NOMO-1 treated with DMSO at 0.1 percent for 48 hours (cell line): ENCODE results near the gene AGPAT1.
A peak's percentile ranks its signal among the peaks of the same experiment; 100 is the strongest.
"Not testable (repeated sequence)": the region's sequence is repeated elsewhere in the genome, so short reads cannot be mapped to it uniquely, and the experiment has no call there.

Experiments
- DNase-seq: peaks from one replicate; lab custom pipeline; 2025; ENCODE audit not compliant: unreplicated experiment; lab: John Stamatoyannopoulos, UW

Gene AGPAT1

DNA sequence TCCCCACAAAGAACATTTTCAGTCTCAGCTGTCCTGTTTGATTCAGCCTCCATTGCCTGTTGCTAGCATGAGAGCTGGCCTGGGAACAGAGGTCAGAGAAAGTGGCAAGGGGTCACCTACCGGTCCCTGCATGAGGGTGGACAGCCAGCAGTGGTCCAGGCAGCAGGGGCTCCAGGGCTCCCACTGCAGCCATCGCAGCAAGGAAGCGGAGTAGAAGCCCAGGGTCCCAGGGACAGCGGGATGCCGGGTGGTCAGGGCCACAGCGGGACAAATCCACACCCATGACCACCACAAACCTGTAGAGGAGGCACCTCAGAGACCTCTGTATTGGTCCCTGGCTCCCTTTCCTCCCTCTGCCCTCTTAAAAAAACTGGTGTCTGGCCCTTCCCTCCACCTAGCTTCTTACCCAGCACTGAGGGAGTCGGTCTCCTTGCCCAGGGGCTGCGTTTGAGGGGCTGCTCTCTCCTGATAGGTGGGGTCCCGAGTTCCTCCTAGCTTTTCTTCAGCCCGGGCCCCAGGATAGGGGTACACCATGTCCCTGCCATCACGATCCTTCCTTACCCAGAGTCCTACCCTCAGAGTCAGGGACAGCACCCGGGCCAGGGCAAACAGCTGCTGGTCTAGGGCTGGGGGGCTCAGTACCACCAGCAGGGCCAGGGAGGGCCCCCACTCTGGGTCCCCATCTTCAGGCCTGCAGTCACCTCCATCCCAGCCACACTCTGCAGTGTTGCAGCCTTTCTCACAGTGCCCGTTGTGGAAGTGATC is 25.0 kb upstream of the AGPAT1 start:
- no peak for DNase-seq

DNA sequence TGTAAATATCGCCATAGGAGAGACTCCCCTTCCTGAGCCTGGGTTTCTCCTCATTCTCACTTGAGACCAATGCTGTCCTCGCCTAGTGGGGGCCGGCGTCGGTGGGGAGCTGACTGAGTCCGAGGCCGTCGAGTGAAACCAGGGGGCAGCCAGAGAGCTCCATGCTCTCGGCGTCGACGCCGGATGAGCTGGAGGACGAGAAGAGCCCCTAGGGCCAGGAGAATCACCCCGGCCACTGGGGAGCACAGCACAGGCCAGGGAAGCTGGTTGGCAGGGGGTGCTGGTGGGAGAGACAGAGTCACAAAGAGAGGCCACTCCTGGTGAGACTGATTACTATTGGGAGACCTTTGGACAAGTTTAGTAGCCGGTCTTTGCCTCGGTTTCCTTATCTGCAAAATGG is 23.0 kb upstream of the AGPAT1 start:
- no peak for DNase-seq

DNA sequence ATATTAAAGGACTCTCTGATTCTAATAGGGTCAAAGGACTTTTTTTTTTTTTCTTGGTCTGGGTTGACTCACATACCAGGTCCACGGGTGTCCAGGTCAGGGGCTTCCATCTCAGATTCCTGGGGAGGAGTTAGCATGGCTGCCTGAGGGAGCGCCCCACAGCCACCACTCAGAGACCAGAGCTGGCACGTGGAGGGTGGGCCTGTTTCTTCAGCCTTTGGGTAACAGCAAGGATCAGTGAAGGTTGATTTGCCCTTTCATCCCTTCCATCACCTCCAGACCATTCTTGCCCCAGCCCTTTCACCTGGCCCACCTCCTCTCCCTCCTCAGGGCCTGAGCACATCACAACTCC is 22.4 kb upstream of the AGPAT1 start:
- no peak for DNase-seq

DNA sequence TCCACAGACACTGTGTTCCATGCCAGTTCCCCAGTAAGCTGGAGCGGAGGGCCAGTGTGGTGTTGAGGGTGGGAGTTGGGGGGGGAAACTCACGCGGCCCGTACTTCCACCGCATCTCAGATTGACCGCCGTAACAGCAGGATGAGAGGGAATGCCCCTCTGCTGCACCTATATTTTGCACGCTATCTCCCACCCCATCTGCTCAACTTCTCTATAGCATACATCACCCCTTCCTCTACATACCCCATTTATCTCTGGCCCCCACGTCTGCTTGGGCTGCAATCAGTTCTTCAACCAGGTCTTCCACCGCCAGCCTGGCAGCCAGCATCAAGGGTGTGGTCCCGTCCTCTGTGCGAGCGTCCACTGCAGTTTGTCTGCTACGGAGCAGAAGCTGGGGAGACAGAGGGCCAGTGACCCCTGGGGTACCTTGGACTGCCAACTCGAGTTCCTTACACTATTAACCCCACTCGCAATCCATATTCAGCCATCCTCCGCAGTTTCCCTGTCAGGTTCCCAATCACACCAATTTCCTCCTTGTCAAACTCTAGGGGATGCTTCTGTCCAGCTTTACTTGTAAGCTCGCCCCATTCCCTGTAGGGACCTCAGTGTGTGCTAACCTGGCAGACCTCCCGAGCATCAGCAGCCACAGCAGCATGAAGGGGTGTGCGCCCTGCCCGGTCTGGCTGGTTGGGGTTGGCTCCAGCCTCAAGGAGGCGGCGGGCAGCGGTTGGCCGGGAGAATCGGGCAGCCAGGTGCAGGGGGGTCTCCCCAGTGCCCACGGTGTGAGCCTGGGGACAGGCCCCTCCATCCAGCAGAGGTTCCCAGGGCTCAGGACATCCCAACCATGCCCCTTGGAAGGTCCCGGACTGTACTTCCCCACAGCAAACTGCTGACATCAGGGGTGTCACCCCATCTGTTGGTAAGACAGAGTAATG is 21.1 kb upstream of the AGPAT1 start:
- DNase-seq, result peak; percentile 11

DNA sequence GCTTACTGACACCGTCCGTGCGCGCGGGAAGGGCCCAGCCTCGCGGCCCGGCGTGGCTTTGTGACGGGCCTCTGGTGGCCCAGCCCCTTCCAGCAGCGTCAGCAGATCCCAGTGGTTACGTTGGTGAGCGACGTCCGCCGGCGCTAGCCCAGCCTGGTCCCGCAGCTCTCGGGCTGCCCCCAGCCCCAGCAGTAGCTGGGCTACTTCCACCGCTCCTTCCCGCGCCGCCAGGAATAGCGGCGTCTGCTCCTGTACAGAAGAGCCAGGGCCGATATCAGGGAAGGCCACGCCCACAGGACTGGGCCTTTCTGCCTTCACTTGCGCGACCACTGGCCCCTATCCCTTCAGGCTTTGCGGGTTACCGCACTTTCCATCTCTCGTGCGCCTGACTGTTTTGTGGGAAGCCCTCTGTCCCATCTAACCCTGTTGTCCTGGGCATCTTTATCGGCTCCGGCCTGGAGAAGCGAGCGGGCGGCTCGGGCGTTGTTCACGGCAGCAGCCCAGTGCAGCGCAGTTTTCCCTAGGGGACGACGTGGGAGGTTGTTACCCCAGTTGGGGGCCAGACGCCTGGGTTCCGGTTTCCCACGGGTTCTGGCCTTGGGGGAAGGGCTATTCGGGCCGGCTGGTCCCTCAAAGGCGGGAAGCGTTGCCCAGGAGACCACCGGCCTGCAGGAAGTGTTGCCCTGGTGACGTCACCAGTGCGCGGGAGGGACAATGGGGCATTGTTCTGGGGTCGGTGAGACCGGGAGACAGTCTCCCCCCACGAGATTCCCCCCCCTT is 20.2 kb upstream of the AGPAT1 start:
- peak; percentile 21 for DNase-seq

DNA sequence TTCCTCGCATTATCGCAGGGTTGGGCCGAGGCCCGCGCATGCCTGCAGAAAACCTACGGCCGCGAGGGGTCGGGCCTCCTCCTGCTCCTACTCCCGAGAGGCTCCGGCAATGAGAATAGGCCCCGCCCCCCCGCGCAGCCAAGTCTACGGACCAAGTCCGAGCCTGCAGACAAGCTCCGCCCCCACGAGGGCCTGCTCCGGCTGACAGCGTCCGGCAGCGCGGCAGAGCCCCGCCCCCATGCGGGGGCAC is 19.7 kb upstream of the AGPAT1 start:
- peak; percentile 98 for DNase-seq

DNA sequence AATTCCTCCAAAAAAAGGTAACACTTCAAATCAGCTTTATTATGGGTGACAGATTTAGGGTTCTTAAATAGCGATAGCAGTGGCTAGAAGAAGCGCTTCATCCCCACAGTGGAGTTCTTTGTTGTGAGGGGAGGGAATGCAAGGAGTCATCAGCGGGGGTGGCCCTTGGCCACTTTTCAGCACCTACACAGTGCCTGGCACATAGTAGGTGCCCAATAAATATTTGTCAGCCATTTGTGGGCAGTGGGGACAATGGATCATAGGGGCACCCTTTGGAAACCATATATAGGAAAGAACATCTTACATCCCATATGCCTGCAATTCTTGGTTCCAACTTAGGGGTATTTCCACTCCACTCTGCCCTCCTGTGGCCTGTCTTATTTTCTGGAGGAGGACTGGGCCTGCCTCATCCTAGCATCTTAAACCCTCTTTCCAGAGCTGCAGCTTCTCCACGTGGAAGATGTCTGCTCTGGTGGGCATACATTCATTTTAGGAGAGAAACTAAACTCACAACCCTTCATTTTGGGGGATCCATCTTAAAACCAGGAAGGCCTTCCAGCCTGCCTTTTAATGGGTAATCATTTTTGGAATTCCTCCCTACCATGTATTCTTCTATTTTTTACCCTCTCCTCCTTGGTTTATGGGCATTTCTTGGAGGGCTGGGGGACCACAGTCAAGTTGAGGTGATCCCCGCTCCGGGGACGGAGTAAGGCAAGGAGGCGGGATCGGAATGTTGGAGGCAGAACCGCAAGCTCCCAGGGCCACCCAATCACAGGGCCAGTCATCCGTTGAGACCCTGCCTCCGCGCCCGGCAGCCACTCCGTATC is 19.2 kb upstream of the AGPAT1 start:
- DNase-seq, result peak; percentile 58

DNA sequence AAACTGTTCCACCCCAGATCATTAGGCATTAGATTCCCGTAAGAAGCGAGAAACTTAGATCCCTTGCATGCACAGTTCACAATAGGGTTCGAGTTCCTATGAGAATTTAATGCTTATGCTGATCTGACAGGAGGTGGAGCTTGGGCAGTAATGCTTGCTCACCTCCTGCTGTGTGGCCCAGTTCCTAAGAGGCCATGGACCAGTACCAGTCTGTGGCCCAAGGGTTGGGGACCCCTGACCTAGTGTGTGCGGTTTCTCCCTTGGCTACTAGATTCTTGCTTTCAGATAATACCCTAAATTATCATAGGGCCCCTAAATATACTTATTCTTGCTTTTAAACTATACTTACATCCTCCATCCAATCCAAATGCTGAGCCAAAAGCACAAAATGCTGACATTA is 18.5 kb upstream of the AGPAT1 start:
- no peak for DNase-seq

DNA sequence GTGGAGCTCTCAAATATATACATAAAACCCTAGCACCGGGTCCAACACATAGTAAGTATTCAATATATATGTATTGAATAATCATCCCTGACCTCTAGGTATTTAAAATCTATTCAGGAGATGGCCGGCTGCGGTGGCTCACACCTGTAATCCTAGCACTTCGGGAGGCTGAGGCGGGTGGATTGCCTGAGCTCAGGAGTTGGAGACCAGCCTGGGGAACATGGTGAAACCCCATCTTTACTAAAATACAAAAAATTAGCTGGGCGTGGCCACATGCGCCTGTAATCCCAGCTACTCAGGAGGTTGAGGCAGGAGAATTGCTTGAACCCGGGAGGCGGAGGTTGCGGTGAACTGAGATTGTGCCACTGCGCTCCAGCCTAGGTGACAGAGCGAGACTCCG is 17.2 kb upstream of the AGPAT1 start:
- DNase-seq, result not testable (repeated sequence)

DNA sequence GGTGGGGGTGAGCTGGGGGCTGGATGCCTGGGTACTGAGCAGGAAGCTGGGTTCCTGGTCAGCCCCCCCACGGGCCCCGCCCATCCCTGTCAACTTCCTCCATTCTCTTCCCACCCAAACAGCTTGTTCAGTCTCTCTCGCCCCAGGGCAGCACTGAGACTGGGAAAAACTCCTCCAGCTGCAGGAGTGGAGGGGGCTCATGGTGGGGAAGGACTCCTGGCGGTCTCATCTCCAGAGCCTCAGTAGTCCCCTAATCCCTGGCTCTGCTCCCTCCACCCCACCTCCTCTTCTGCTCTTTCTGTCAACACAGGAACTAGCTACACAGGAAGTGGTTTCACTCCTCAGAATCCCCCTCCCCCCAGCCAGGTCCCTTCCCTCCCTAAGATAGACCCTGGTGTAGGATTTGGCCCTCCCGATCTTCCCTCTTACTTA is 16.7 kb upstream of the AGPAT1 start, which contains the start of gene GPSM3:
Gene GPSM3, minus strand, starts transcription at position 36 of the 432 bp plus-strand sequence. CDS start 130 bp downstream, outside the sequence.
- peak; percentile 75 for DNase-seq

DNA sequence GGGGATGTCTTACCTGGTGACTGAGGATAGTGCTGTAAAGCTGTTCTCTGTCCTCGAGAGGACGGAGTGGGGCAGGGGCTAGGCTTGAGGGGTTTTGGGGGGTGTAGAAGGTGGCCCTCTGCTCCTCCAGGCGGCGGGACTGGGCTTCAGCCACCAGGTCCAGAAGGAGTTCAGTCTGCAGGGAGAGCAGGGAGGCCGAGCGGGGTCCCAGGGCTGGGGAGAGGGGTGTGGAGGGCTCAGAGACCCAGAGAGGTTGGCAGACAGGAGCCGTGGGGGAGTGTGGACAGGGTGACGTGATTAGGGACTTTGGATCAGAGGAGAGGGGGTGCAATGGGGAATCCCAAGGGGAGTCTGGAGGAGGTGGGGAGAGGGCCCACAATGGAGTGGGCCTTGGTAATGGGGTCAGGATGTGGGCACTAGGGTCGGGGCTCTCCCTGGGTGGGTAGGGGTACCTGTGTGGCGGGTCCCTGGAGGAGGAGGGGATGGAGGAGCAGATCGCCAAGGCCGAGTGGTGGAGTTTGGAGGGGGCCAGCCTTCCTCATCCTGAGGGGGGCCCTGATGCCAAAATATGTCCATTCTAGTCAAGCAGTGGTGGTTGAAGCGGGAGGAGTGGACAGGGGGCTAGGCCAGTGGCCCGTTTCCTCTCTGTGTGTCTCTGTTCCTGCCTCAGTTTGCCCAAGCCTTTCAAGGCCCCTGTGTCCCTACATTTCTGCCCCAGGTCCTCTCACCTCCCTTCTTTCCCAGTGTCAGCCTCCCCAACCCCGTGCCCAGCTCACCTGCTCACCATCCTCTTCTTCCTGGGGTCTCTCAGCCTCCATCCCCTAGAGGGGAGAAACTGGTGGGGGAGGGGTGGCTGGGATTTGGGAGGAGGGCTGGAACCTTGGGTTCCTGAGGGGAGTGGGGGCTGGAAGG is 16.1 kb upstream of the AGPAT1 start:
- no peak for DNase-seq

DNA sequence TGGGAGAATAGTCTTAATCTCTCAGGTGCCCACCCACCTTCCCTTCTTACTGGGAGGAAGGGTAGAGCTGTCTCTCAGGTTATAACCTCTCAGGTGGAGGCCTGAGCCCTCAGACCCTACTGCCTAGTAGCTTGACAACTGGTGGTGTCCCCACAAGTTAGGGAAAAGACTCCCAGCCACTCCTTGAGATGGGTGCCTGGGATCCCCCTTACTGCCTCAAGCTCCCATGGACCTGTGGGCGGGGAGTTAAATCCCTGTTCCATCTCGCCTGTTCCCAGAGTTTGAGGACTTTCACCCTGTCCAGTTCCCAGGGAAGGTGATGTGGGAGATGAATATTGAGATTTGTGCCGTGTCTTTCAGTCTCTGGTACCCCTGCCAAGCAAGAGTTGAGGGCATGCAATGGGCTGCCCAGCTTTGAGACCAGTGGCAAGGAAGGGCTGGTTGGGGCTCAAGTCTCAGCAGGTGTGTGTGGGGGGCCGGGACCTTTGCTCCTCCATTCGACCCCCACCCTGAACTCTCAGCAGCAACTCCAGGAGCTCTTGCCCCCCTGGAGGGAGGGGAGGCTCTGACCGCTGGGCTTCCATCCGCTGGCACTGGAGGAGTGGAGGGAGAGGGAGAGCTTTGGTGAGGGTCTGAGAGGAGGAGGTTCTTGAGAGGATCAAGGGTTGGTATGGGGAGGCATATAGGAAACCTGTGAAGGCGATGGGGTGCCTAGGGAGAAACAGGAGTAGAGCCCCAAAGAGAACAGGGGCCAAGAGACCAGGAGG is 15.2 kb upstream of the AGPAT1 start:
- no peak for DNase-seq

DNA sequence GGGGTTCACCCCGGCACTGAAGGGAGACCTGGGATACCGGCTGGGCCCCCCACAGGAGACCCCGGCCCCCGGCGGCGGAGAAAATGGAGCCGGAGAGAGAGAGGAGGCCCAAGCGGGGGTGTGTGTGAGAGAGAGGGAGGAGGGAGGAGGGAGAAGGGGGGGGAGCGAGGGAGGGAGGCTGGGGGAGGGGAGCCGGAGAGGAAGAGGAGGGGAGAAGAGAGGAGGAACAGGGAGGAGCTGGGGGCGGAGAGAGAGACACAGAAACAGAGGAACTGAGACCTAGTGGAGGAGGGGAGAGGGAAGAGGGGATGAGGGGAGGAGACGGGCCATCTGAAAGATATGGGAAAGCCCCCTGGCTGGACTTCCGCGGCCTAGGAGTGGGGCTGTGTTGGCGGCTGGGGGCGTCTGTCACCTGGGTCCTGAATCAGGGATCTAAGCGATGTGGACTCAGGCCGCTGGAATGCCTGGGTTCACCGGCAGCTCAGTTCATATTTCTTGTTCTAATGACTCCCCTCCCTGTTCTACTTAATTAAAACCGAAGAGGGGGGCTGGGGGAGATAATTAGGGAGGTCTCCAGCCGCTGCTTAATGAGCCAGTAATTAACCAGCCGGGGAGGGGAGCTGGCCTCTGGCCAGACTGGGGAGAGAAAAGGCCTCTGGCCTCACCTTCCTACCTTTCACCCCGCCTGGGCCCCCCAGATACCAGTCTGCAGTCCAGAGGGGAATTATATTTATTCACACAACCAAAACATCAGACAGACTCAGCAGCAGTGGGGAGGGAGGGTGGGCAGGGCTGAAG is 14.4 kb upstream of the AGPAT1 start, which contains the start of gene PBX2:
Gene PBX2, minus strand, starts transcription at position 149 of the 798 bp plus-strand sequence. CDS start 287 bp downstream, outside the sequence.
- peak; percentile 95 for DNase-seq

DNA sequence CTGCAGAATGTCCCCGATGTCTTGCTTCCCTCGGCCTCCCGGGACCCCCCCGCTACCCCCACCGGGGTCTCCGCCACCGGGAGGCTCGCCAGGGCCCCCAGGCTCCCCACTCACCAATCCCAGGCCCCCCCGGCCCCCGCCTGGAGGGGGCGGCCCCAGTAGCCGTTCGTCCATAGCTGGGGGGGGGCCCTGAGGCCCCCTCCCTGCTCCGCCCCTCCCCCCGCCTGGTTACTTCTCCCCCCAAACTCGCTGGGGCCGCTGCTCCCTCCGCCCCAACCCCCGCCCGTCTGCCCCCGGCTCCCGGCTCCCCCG is 13.8 kb upstream of the AGPAT1 start:
- no peak for DNase-seq

DNA sequence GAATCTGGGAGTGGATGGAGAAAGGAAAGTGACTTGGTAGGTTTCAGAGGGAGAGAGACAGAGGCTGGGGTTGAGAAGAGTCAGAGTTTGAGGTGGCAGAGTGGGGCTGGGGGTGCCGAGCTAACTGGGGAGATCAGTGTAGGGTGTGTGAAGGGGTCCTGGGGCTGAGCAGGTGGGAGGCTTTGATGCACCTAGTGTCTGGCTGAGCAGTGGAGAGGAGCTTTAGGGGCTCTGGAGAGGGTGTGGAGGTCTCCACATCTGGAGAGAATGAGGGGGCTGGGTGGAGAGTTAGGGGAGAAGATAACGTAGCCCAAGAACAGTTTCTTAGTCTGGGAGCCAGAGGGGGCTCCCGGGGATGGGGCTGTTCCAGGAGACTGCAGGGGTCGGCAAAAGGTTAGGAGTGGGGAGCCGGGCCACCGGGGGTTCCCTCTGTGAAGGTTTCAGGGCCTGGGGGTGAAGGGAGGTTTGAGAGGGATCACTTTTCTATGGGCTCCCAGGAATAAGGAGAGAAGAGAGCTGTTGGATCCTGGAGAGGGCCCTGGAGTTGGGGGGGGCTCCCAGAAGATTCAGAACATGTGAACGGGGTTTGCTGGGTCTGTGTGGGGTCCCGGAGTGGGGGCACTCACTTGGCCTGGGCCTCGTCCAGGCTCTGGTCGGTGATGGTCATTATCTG is 13.3 kb upstream of the AGPAT1 start:
- no peak for DNase-seq

DNA sequence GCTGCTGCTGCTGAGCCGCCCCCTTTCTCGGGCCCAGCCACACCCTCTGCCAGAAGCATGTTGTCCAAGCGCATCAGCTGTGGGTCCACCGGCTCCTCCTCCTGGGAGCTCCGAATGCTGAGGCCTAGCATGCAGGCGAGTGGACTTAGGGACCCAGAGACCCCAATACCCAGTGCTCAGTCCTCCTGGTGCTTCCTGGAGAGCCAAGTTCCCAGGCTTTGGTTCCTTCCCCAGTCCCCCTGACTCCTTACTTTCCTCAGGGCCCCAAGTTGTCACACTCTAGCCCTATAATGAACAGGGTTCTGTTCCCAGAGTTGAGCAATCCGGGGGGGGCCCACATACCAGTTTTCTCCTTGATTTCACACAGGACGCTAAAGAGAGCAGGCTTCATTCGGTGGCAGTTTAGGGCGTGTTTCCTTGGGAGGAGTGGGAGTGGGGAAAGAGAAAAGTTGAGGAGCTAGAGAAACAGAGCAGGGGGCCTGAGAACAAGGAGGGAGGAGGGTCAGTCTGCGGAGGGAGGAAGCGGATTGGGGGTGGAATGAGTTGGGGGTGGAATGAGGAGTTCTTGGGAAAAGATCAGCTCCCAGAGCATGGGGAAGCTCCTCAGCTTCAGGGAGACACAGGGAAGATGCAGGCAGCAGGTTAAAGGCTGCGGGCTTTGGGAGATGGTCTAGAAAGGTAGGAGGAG is 12.6 kb upstream of the AGPAT1 start:
- DNase-seq, result no peak
